Loucy (cell line): ENCODE results near the gene PACSIN2.

Source experiments
- H2AFZ ChIP-seq: fragments of 200-600 bp; sonication (generic); 2 replicates; pipeline ENCODE4 v1.6.0; 2016; ENCODE audit warnings: antibody characterized with exemption, mild to moderate bottlenecking, low read length, moderate library complexity
- H3F3A ChIP-seq: fragments of 200-600 bp; 2 replicates; pipeline ENCODE4 v1.6.0; 2016; ENCODE audit warnings: antibody characterized with exemption, low read depth, mild to moderate bottlenecking
- H3K27me3 ChIP-seq: fragments of 200-600 bp; sonication (generic); 2 replicates; pipeline ENCODE4 v1.6.1; 2014; ENCODE audit warnings: low read length, mild to moderate bottlenecking; ENCODE audit not compliant: insufficient read depth, poor library complexity, severe bottlenecking
- H3K36me3 ChIP-seq: fragments of 200-600 bp; sonication (generic); 2 replicates; pipeline ENCODE4 v1.6.1; 2016; ENCODE audit warnings: low read length; ENCODE audit not compliant: insufficient read depth
- H3K4me1 ChIP-seq: fragments of 200-600 bp; sonication (generic); 2 replicates; pipeline ENCODE4 v1.5.1; 2014; ENCODE audit warnings: low read length, mild to moderate bottlenecking; ENCODE audit not compliant: insufficient read depth, poor library complexity, severe bottlenecking
- H3K4me2 ChIP-seq: fragments of 200-600 bp; sonication (generic); 2 replicates; pipeline ENCODE4 v1.6.0; 2014; ENCODE audit warnings: antibody characterized with exemption, low read length, low read depth, mild to moderate bottlenecking; ENCODE audit not compliant: poor library complexity, severe bottlenecking
- H3K4me3 ChIP-seq: fragments of 200-600 bp; sonication (generic); 2 replicates; pipeline ENCODE4 v1.5.1; 2014; ENCODE audit warnings: low read length, mild to moderate bottlenecking, mixed read lengths; ENCODE audit not compliant: poor library complexity, severe bottlenecking
- H3K79me2 ChIP-seq: fragments of 200-600 bp; sonication (generic); 2 replicates; pipeline ENCODE4 v1.6.1; 2014; ENCODE audit warnings: low read length; ENCODE audit not compliant: insufficient read depth
- H3K9ac ChIP-seq: fragments of 200-600 bp; sonication (generic); 2 replicates; pipeline ENCODE4 v1.6.0; 2014; ENCODE audit warnings: mild to moderate bottlenecking, low read depth, low read length, moderate library complexity; ENCODE audit not compliant: poor library complexity, severe bottlenecking
- H3K9me2 ChIP-seq: fragments of 200-600 bp; sonication (generic); replicated peaks from 2 replicates; pipeline ENCODE4 v1.6.1; 2016; ENCODE audit warnings: low read depth, low read length, mixed read lengths
- H3K9me3 ChIP-seq: fragments of 200-600 bp; sonication (generic); 2 replicates; pipeline ENCODE4 v1.6.1; 2014; ENCODE audit warnings: mild to moderate bottlenecking, antibody characterized with exemption, low read length, low read depth; ENCODE audit not compliant: insufficient read depth
- H4K20me1 ChIP-seq: fragments of 200-600 bp; sonication (generic); 2 replicates; pipeline ENCODE4 v1.6.0; 2014; ENCODE audit warnings: antibody characterized with exemption, low read length, mild to moderate bottlenecking; ENCODE audit not compliant: insufficient read depth, poor library complexity, severe bottlenecking
- EZH2phosphoT487 ChIP-seq: fragments of 200-600 bp; IDR thresholded peaks from 2 replicates; pipeline ENCODE4 v1.6.1; 2018; ENCODE audit warnings: antibody characterized with exemption, mild to moderate bottlenecking, moderate library complexity, borderline replicate concordance
- TF ChIP-seq, protein P1 (sequence below): fragments of 200-600 bp; sonication (generic); conservative IDR thresholded peaks from 2 replicates; pipeline ENCODE4 v1.5.1; 2014; ENCODE audit warnings: mild to moderate bottlenecking, antibody characterized with exemption, low read length

PACSIN2 gene

DNA sequence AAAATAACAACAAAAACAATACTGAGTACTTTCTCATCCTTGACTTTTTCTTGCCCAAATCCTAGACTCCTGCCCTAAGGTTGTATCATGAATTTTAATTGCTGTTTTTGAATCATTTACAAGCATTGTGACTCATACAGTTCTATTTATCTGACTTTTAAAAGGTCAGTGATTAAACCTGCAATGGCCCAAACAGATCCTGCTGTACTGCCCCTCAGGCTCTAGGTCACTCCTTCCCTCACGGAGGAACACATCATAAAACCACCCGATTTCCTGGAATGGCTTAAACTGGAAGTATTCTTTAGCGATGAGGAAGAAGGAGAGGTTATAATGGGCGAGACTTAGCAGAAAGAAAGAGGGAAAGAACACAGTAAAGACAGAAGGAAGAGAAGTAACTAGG is 170.2 kb downstream of the PACSIN2 start:
- H3F3A ChIP-seq = 0 out of 2 replicates have a peak, but pooled peaks cover 3% of the 10 kb centered on the region
- no peaks in the 10 kb centered on the region for H3K27me3 ChIP-seq
- H3K79me2 ChIP-seq = peaks cover 21% of the 10 kb centered on the region
- no peaks in the 10 kb centered on the region for H3K9me3 ChIP-seq
- H4K20me1 ChIP-seq = peaks cover 11% of the 10 kb centered on the region
- H3K4me2 ChIP-seq = no peak overlapping the region
- peaks cover 7% of the 10 kb centered on the region for H3K4me1 ChIP-seq
- H3K9ac ChIP-seq = no peak overlapping the region
- peaks cover 57% of the 10 kb centered on the region; the same call in 1 of the 2 replicates for H3K36me3 ChIP-seq
- TF ChIP-seq, protein P1, sequence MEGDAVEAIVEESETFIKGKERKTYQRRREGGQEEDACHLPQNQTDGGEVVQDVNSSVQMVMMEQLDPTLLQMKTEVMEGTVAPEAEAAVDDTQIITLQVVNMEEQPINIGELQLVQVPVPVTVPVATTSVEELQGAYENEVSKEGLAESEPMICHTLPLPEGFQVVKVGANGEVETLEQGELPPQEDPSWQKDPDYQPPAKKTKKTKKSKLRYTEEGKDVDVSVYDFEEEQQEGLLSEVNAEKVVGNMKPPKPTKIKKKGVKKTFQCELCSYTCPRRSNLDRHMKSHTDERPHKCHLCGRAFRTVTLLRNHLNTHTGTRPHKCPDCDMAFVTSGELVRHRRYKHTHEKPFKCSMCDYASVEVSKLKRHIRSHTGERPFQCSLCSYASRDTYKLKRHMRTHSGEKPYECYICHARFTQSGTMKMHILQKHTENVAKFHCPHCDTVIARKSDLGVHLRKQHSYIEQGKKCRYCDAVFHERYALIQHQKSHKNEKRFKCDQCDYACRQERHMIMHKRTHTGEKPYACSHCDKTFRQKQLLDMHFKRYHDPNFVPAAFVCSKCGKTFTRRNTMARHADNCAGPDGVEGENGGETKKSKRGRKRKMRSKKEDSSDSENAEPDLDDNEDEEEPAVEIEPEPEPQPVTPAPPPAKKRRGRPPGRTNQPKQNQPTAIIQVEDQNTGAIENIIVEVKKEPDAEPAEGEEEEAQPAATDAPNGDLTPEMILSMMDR = no peak
- no peak for TF ChIP-seq EZH2phosphoT487
- no peak overlapping the region for H2AFZ ChIP-seq
- no peak overlapping the region for H3K4me3 ChIP-seq
- H3K9me2 ChIP-seq = no peaks in the 10 kb centered on the region

DNA sequence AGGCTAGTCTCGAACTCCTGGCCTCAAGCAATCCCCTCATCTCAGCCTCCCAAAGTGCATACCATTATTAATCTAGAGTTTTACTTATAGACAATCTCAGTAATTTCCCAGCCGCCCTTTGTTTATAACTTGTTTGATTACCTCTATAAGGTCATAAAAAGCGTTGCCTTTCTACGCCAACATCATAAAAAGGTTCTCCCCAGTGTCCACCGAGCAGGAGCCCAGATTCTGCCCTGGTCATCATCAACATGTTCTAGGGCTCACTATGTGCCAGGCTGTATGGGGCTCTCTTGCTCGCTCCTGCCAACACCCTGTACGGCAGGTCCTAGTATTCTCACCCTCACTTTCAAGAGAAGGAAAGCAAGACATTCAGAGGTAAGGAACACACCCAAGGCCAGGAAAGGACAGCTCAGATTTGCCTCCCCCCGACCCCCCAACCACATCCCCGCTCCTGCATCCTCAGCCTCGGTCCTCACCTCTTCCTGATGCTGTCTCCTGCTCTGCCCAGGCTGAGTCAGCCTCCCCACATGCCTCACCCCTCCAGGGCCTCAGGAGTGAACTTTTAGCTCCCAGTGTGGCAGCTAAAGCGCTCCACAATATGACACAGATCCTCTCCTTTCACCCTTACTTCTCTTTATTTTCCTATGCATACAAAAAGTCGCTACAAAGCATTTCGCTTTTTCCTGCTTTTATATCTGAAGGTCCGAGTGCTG is 172.1 kb downstream of the PACSIN2 start:
- Histone ChIP-seq H3K4me2 (no peak overlapping the region), H3K36me3 (peaks cover 63% of the 10 kb centered on the region; the same call in 1 of the 2 replicates), H4K20me1 (peaks cover 5% of the 10 kb centered on the region), H3K9ac (no peak overlapping the region), H3K79me2 (0 out of 2 replicates have a peak, but pooled peaks cover 5% of the 10 kb centered on the region), H3K9me2 (no peaks in the 10 kb centered on the region), H2AFZ (no peak overlapping the region), H3F3A (0 out of 2 replicates have a peak, but pooled peaks cover 3% of the 10 kb centered on the region), H3K4me1 (peaks cover 2% of the 10 kb centered on the region), H3K9me3 (no peaks in the 10 kb centered on the region), H3K4me3 (no peak overlapping the region), H3K27me3 (no peaks in the 10 kb centered on the region)
- TF ChIP-seq, protein P1 = no peak
- no peak for TF ChIP-seq EZH2phosphoT487

DNA sequence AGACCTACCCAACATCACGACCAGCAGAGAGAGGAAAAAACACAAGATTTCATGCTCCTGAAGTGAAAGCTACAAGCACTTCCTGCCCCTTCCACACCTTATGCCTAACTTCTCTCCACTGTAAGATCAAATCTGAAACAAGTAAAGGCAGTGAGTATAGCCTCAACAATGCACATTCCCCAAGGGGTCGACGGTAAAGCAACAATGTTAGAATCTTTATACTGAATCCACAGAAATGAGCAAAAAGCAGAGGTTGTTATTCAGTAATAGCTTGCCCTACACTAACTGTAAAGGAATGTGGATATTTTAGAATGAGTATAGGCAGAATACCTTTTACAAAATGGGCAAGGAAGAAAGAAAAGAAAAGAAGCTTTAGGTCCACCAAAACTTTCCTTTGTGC is 173.5 kb downstream of the PACSIN2 start:
- Histone ChIP-seq H3K4me1 (peaks cover 2% of the 10 kb centered on the region), H3F3A (no peaks in the 10 kb centered on the region), H3K9me2 (no peaks in the 10 kb centered on the region), H3K9ac (no peak overlapping the region), H3K9me3 (no peaks in the 10 kb centered on the region), H2AFZ (no peak overlapping the region), H3K4me3 (no peak overlapping the region), H3K4me2 (no peak overlapping the region), H3K79me2 (0 out of 2 replicates have a peak, but pooled peaks cover 5% of the 10 kb centered on the region), H3K36me3 (peaks cover 62% of the 10 kb centered on the region; the same call in 1 of the 2 replicates), H4K20me1 (no peaks in the 10 kb centered on the region), H3K27me3 (no peaks in the 10 kb centered on the region)
- TF ChIP-seq, protein P1 = no peak
- no peak for TF ChIP-seq EZH2phosphoT487
